HG03439 (cell line): ENCODE data around the gene RHEBL1.

Experiments
- ATAC-seq: cut with Tn5 transposase; IDR thresholded peaks from one replicate; pipeline ENCODE4 v1.9.1; 2021; ENCODE audit warnings: mild to moderate bottlenecking, moderate library complexity; ENCODE audit not compliant: unreplicated experiment

The RHEBL1 gene

DNA sequence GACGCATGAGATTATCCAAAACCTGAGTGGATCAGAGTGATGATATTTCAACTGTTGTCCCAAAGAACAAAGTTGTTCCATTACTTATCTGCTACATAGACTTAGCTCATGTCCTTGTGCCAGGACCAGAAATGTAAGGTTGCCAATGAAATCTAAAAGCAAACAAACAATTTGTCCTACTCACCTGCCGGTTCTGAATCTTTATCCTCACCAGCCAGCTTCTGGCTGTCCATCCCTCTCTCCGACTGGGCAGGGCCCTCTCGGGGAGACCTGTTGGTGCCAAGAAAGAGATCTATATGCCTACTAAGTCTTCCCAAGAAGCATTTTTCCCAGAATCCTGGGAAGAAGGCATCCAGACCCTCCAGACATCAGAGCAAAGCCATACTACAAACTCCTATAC lies 14.7 kb downstream of the RHEBL1 start:
- ATAC-seq = no peak

DNA sequence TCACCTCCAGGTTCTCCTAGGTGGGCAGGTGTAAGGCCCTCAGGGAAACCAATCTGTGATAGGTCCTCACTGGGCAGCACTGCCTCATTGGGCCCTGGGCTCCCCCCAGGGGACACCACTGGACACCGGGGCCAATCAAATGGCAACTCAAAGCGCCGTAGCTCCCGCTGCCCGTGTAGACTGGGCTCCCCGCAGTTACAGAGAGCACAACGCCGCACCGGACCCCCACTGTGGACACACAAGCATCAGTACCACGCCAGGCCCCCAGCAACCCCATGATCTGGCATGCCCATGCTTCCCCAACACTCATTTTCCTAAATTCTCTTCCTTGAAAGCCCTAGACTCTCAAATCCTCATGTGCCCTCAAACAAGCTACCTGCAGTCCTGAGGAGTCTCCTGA lies 15.3 kb downstream of the RHEBL1 start:
- ATAC-seq = no peak

DNA sequence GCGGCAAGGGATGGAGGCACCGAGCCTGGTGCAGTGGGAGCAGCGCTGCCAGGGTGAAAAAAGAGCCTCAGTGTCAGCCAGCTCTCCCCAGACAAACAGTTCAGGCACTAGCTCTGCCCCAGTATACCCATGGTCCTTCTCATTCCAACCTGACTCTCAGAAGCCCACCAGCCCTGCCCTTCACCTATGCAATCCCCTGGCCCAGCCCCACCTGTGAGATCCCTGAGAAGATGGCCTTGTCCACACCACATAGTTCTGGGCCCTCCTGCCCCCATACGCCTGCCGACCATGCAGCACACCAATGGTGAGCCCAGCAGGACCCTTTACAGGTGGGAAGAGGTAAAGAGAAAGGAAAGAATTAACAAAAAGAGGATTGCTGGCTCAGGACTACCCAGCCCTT lies 15.7 kb downstream of the RHEBL1 start:
- ATAC-seq = no peak

DNA sequence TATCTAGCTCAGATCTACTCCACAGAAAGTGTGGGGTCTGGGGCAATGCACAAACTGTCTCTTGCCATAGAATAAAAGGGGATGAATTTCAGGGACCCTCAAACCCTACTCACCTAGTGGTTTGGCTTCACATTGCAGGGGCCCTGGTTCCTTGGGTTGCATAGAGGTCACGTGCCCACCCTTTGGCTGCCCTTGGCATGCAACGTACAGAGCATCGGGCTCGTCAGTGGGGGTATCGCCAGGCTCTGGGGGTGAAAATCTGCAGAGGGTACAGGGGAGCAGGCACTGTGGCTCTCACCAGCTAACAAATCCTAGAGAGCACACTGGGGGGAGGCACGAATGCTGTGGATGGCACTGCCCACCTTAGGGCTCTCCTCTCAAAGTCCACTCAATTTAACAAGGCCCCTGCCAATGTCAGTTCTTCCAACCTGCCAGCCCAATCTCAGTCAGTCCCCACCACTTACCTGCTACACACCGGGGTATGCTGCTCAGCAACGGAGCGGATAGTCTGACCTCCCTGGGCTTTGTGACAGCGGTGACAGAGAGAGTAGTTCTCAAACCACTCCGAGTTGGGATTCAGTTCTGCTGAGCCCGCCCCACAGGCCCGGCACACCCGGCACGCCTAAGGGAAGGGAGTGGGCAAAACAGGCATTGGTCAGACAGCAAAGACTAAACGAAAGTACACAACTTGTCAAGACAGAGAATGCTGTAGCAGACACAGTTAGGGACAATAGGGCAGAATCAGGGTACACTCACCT lies 17.1 kb downstream of the RHEBL1 start:
- ATAC-seq = no peak

DNA sequence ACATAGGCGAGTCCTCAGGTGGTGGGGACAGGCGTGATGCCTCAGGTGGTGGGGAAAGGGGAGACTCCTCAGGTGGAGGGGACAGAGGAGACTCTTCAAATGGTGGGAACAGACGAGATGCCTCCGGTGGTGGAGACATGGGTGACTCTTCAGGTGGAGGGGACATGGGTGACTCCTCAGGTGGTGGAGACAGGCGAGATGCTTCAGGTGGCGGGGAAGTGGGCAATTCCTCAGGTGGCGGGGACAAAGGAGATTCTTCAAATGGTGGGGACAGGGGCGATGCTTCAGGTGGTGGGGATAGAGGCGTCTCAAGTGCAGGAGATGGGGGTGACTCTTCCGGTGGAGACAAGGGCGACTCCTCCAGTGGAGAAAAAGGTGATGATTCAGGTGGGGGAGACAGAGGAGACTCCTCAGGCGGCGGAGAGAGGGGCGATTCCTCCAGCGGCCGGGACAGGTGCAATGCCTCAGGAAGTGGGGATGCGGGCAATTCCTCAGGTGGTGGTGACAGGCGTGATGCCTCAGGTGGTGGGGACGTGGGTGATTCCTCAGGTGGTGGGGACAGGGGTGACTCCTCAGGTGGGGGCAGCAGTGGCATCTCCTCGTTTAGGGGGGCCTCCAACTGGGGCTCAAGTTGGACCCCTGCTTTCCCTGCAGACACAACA lies 17.9 kb downstream of the RHEBL1 start:
- ATAC-seq = no peak

DNA sequence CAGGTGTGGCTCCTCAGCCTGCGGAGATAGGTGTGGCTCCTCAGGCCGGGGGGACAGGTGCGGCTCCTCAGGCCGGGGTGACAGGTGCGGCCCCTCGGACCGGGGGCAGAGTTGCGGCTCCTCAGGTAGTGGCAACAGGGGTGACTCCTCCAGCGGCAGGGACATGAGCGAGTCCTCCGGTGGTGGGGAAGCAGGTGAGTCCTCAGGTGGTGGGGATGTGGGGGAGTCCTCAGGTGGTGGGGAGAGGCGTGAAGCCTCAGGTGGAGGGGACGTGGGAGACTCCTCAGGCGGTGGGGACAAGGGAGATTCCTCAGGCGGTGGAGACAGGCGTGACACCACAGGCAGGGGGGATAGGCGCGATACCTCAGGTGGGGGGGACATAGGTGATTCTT lies 18.4 kb downstream of the RHEBL1 start:
- ATAC-seq = no peak

DNA sequence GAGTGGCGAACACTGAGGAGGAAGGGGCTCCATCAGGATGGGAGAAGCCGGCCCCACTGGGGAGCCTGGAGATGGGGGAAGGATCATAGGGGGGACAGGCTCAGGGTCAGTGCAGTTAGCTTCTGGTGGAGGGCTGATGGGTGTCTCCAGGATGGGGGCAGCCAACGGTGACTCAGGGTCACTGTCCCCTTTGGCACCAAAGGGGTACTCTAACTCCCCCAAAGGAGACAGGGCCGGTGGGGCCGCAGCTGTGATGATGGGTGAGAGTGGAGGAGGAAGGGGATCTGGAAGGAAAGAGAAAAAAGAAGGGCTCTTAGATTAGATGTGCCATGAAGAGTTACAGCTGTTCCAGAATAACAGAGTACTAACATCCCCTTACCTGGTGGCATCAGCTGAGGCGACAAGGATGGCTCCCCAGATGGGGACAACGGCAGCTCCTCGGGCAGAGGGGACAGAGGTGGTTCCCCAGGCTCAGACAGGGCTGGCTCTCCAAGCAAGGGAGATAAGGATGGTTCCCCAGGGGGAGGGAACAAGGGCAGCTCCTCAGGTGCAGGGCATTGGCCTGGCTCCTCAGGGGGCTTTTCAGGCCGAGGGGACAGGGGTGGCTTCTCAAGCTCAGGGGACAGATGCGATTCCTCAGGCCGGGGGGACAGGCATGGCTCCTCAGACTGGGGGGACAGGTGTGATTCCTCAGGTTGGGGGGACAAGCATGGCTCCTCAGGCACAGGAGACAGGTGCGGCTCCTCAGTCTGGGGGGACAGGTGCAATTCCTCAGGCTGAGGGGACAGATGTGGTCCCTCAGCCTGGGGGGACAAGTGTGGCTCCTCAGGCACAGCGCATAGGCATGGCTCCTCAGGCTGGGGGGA lies 19.0 kb downstream of the RHEBL1 start:
- no peak for ATAC-seq

DNA sequence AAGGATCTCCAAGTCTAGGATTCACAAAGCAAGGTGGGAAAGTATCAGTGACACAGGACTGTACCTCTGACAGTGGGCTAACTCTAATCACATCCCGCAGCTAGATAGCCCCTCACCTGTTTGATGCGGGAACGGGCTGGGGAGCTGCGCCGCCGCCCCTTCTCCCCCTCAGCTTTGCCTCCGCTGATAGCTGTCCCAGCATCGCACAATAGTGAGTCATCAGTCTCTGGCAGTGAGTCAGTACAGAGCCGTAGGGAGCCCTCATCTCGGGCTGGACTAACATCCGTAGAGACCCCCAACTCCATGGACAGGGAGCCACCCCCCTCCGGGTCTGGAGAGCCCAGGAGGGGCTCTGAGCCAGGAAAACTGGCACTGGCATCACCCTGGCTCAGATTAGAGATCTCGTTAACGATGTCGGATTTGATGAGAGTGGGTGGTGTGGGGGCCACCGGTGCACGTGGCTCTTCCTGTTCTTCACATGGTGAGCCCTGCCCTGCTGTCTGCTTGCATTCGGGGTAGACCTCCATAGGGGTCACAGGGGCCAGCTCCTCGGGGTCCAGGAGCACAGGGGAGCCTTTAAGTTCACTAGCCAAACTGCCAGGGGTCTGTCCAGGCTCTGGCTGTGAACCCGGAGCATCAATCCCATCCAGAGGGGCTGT lies 20.1 kb downstream of the RHEBL1 start:
- ATAC-seq = no peak

DNA sequence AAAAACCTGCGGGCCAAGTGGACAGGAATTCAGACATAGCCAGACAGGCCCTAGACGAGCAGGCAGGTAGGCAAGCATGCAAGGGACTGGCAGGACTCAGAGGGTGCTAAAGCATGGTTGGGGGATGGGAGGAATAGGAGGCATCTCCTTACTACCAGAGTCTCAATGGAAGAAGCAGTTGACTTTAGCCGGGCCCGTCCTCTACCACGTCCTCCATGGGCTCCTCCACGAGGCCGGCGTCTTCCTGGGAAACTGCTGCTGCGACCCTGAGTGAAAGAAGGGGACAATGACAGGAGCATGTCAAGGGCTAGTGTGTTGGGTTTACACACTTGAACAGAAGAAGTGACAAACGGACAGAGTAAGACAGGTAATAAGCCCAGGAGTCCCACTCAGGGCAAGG lies 20.8 kb downstream of the RHEBL1 start:
- no peak for ATAC-seq

DNA sequence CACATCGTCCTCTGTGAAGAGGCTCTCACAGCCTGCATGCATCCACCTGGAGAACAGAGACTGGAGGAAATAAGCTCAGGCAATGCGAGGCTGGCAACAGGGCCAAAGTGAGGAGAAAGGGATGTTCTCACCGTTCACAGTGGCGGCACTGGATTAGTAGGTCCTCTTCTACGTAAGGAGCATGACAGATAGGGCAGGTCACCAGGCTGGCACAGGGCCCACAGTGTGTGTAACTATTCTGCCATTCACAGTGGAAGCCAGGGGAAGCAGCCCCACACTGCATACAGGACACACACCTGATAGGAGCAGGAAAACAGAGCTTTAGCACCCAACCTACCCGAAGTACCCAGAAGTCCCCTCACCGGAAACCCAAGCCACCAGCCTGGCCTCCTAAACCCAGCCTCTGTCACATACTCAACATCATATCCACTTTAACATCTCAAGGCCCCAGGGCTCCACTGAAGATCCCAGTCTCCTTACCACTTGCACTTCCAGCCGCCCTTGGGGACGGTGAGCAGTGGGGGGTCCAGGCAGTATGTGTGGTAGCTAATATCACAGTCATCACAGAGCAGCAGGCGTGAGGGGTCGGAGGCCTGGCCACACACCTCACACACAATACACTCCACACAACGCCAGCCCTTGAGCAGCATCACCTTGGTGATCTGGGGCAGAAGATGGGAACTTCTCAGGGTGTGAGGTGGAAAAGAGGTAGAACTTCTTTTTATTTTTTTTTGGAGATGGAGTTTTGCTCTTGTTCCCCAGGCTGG lies 23.5 kb downstream of the RHEBL1 start:
- no peak for ATAC-seq

DNA sequence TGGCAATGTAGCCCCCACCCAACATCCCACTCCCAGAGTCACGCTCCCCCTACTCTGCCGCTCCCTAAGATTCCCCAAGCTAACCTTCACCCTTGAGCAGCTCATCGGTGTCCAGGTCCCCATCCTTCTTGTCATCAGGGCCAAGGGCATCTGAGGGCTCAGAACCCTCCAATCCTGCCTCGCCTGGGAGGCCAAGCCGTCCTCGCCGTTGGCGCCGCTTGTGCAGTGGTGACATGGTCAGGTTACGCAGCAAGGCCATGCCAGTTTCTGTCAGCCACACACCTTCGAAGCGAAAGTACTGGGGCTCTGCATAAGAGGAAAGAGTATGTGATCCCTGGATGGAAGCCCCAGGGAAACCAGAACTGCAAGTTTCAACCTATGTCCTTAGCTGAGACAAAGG lies 25.1 kb downstream of the RHEBL1 start:
- no peak for ATAC-seq

DNA sequence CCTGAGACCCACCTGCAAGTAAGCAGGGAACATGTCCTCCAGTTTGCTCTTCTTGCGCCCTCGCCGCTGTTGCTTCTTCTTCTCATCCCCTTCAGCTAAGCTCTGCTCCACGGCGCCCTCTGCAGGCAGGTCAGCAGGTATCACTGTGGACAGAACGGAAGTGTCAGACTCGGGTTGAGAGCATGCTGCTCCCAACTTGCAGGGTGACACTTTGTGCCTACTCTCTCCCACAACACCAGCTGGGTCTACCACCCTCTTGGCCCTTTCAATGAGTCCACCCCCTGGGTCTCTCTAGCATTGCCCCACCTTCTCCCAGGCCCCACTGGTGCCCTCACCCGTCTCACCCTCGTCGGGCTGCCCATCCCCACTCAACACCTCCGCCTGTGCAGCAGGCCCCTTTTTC lies 25.9 kb downstream of the RHEBL1 start:
- no peak for ATAC-seq

DNA sequence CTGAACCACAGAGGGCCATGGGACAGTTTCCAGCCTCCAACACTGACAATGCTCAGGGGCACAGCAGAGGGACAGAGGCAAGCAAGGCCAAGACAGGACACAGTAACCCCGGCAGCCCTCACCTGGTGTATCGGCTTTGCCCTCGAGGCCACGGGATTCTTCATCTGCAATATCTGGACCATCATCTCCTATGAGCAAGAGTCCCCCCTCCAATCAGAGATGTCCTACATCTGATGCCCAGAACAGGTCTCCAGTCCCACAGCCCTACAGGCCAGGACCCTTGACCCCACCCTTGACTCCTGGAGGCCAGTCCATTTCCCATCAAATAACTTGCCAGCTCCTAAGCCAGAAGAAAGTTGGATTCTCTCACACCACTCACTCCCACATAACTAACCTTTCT lies 26.5 kb downstream of the RHEBL1 start:
- ATAC-seq = no peak

DNA sequence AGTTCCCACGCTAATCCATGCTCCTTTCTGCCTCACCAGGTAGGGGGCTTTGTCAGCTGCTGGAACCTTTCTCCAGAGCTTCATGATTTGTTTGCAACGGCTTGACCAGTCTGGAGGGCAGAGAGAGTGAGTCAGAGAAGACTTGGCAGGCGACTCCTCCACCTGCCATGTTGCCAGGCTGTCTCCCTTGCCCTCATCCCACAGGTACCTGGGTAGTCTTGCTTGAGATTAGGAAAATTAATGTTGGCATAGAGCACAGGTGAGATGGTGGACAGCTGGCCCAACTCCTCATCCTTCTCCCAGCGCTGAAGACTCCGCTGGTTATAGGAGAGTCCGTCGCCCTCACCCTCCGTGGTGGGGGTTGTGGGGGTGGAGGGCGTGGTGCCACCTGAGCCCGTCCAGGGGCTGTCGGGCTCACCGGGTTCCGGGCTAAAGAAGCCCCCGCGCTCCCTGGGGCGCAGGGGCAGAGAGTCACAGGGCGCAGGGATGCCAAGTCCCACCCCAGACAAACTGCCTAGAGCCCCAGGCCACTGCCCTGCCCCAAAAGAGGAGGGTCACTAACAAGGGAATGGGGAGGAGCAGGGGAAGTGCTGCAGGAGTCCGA lies 27.8 kb downstream of the RHEBL1 start:
- ATAC-seq = no peak

DNA sequence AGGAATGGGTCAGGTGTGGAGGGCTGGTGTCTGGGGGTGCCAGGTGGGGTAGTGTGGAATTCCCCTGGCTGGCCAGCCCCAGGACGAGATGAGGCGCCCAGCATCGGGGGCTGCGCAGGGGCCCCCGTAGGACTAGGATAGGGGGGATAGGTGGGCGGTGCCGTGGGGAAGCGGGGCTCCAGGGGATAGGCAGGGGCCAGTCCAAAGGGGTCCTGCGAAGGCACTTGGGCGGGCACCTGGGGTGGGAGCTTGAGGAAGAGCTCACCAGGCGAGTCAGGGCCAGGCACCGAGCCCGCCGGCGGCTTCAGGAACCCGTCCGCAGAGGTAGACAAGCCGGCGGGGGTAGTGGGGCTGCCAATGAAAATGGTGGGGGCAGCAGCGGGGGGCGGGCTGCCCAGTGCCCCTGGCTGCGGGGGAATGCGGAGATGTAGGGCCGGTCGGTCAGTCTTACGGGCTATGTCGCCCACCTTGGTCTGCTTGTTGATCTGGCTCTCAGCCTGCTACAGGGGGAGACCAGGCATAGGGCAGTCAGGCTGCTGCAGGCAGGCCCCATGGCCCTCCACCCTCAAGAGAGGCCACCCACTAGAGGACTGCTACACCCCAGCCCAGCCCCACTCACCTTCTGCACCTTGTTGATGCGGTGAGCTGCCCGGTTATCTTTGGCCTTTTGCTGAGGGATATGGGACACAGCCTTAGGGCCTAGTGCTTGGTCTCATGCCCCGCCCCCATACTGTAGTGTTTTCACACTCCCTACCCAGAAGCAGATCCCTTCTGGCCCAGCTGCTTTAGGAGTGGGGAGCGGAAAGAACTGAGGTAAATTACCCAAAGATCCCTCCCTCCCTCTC lies 28.5 kb downstream of the RHEBL1 start:
- no peak for ATAC-seq

DNA sequence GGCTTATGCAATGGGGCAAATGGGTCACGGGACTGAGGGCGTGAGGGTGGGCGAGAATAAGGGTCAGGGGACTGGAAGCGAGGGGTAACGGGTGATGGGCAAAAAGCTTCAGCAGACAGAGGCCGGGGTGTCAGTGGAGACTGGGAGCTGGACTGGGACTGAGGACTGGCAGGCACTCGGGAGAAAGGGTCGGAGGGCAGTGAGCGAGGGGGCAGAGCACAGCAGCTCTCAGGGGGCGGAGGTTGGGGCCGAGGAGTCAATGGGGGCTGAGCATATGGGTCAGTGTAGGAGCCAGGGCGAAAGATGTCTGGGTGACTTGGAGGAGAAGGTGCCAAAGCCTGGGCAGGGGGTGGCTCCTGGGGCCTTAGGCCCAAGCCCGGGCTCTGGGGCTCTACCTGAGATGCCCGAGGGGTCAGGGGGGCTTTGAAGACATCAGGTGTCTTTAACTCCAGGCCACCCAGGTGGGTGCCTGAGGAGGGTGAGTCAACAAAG lies 29.4 kb downstream of the RHEBL1 start:
- ATAC-seq = no peak

DNA sequence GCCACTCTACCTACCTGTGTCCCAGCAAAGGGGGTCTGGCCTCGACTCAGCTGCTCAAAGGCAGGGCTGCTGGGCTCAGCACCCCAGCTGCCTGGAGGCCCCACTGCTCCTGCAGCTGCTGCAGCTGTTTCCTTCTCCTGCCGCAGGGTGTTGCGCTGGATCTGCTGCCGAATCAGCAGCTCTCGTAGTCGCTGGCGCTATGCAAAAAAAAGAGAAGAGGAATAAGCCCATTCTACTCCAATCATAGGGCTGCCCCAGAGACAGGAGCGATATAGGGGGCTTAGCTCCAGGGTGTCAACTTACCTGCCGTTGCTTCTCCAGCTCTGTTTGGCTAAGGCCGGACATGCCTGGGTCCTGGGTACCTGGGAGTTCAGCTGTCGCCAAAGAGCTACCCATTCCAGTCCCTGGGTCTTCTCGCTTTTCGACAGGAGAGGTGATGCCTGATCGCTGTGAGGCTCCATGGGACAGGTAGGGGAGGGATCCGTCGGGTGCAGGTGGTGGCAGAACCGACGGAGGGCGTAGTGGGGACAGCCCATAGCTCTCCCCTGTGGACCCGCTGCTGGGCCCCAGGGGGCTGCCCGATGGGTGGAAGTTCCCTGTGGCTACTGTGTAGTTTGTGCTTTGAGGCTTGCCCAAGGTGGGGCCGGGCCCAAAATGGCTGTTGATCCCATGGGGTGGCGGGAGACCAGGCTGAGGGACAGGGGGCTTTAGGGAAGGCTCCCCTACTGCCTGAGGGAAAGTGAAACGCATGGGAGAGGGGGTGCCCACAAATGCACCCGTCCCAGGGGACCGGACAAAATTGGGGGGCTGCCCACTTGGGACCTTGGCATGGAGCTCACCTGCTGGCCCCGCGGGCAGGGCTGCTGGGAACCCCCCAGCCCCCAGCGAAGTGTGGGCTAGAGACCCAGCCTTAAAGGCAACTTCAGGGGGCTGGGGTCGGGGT lies 30.1 kb downstream of the RHEBL1 start:
- no peak for ATAC-seq
